GM12891 (cell line): ENCODE results near the gene EDARADD.

Experiments
- POLR2A ChIP-seq: IDR thresholded peaks from 2 replicates; pipeline ENCODE4 v1.6.1; 2011; ENCODE audit warnings: low read depth, low read length, control low read depth
- POLR2AphosphoS5 ChIP-seq: IDR thresholded peaks from 2 replicates; pipeline ENCODE4 v1.6.1; 2011; ENCODE audit warnings: low read depth, low read length, control low read depth
- POU2F2 ChIP-seq: IDR thresholded peaks from 2 replicates; pipeline ENCODE4 v1.6.1; 2011; ENCODE audit warnings: low read depth, mild to moderate bottlenecking, control low read depth, low read length, moderate library complexity
- TAF1 ChIP-seq: IDR thresholded peaks from 2 replicates; pipeline ENCODE4 v1.6.1; 2011; ENCODE audit warnings: low read depth, low read length, control low read depth

DNA sequence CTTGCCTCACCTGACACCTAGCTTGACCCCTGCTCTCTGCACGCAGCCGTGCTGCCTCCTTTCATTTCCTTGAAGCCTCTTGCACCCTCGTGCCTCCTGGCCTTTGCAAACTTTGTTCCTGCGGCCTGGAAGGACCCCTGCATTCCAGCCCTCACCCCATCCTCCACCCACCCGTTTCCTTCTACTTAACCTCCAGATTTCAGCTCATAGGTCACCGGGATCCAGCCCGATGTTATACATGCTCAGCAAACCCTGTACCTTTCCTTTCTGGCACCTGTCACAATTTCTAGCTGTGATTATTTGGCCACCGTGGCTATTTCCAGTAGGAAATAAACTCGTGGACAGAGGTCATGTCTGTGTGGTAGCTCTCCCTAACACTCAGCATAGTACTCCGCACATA lies 4.5 kb downstream of the EDARADD start:
- no peak for TF ChIP-seq POLR2A
- no peak for TF ChIP-seq POU2F2
- TF ChIP-seq POLR2AphosphoS5, result no peak
- TF ChIP-seq TAF1, result no peak
